ENCODE data around the gene LRIT2. TPM values are rescaled to one million over a fixed set of nuclear protein-coding genes. Genes with fewer than 3 reads are reported as not detected.

Gene LRIT2
- polyA plus RNA-seq, 1 donor from 2014 or later, result not detected

- H3K9me2 ChIP-seq (ENCODE audit: insufficient read depth, low read length), result no peaks in the 10 kb centered on the region
- no peaks in the 10 kb centered on the region for H3F3A ChIP-seq (ENCODE audit: insufficient read depth, low read length, poor library complexity, severe bottlenecking)
- H3K9me3 ChIP-seq (ENCODE audit: low read length), result no peaks in the 10 kb centered on the region
- no peaks in the 10 kb centered on the region for H4K20me1 ChIP-seq (ENCODE audit: insufficient read depth)
- no peak overlapping the region for H3K27ac ChIP-seq (ENCODE audit: low read length)
- no peaks in the 10 kb centered on the region for H3K36me3 ChIP-seq (ENCODE audit: insufficient read depth, low read length)
- no peaks in the 10 kb centered on the region for H3K79me2 ChIP-seq (replicated peaks; ENCODE audit: insufficient read depth, low read length)
- no peak for TF ChIP-seq TAF1 (IDR thresholded peaks at IDR 0.05; ENCODE audit: low read depth)
- H3K9ac ChIP-seq (ENCODE audit: low read length), result no peak overlapping the region
- H3K27me3 ChIP-seq (ENCODE audit: insufficient read depth, low read depth, low read length), result no peaks in the 10 kb centered on the region
- no peak overlapping the region for H3K4me3 ChIP-seq (ENCODE audit: low read length)
- H3K4me2 ChIP-seq (ENCODE audit: low read length), result no peak overlapping the region
- no peak overlapping the region for H2AFZ ChIP-seq (ENCODE audit: low read depth, low read length)
Measured at GRCh38 chr10:84201682-84202081, 23.7 kb downstream of the LRIT2 start.

- no peaks in the 10 kb centered on the region for H3K36me3 ChIP-seq (ENCODE audit: insufficient read depth, low read length)
- H3K79me2 ChIP-seq (replicated peaks; ENCODE audit: insufficient read depth, low read length), result no peaks in the 10 kb centered on the region
- H4K20me1 ChIP-seq (ENCODE audit: insufficient read depth), result no peaks in the 10 kb centered on the region
- H3K9me3 ChIP-seq (ENCODE audit: low read length), result no peaks in the 10 kb centered on the region
- H3K4me2 ChIP-seq (ENCODE audit: low read length), result no peak overlapping the region
- H3K9ac ChIP-seq (ENCODE audit: low read length), result no peak overlapping the region
- H3K27me3 ChIP-seq (ENCODE audit: insufficient read depth, low read depth, low read length), result no peaks in the 10 kb centered on the region
- no peaks in the 10 kb centered on the region for H3K9me2 ChIP-seq (ENCODE audit: insufficient read depth, low read length)
- H3F3A ChIP-seq (ENCODE audit: insufficient read depth, low read length, poor library complexity, severe bottlenecking), result no peaks in the 10 kb centered on the region
- H3K27ac ChIP-seq (ENCODE audit: low read length), result no peak overlapping the region
- H3K4me3 ChIP-seq (ENCODE audit: low read length), result no peak overlapping the region
- no peak overlapping the region for H2AFZ ChIP-seq (ENCODE audit: low read depth, low read length)
- no peak for TF ChIP-seq MXI1 (conservative IDR thresholded peaks at IDR 0.05; ENCODE audit: poor library complexity, severe bottlenecking)
- TF ChIP-seq TAF1 (IDR thresholded peaks at IDR 0.05; ENCODE audit: low read depth), result no peak
- no peak for TF ChIP-seq SMC3 (conservative IDR thresholded peaks at IDR 0.05; ENCODE audit: poor library complexity)
- no peak for TF ChIP-seq CTCF (IDR thresholded peaks at IDR 0.05; ENCODE audit: poor library complexity, severe bottlenecking)
- TF ChIP-seq REST (IDR thresholded peaks at IDR 0.05; ENCODE audit: borderline replicate concordance), result no peak
- TF ChIP-seq RAD21 (conservative IDR thresholded peaks at IDR 0.05), result no peak
- no peak for TF ChIP-seq POLR2AphosphoS5 (IDR thresholded peaks at IDR 0.05)
- TF ChIP-seq EP300 (conservative IDR thresholded peaks at IDR 0.05; ENCODE audit: poor library complexity, severe bottlenecking), result no peak
- TF ChIP-seq EZH2 (IDR thresholded peaks at IDR 0.05; ENCODE audit: borderline replicate concordance, insufficient read depth, low read length, poor library complexity, severe bottlenecking), result no peak
Measured at GRCh38 chr10:84201244-84201606, 24.1 kb downstream of the LRIT2 start.

Data from neural cell (in vitro differentiated cells).